GM12875 (cell line): Measurements from ENCODE around the gene SWAP70.

ENCODE experiments used
- H3K4me3 ChIP-seq: one replicate; pipeline ENCODE4 v1.5.1; 2011; ENCODE audit warnings: low read depth, low read length, control low read depth
- CTCF ChIP-seq: IDR thresholded peaks from 2 replicates; pipeline ENCODE4 v1.5.1; 2011; ENCODE audit warnings: low read depth, mild to moderate bottlenecking, control low read depth, inconsistent platforms, low read length, moderate library complexity, borderline replicate concordance; ENCODE audit not compliant: insufficient read depth

The SWAP70 gene

GRCh38 chr11:9719566-9720289 is 55.9 kb downstream of the SWAP70 start:
- H3K4me3 ChIP-seq, result no peak overlapping the region
- no peak for TF ChIP-seq CTCF

DNA sequence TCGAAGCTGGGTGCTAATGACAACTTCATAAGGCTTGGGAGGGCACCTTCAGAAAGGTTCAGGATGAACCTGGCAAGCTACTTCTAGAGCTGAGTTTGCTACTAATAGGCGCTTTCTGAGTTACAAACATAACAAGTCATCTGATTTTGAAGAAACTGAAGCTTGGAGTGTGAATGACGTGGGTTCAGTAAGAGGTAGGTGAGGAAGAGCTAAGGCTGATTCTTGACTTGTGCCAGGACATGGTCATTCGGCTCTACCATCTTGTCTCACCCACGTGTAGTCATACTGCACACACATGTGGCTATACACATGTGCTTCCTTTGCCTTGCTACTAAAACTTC is 56.4 kb downstream of the SWAP70 start:
- no peak for TF ChIP-seq CTCF
- H3K4me3 ChIP-seq, result no peak overlapping the region

GRCh38 chr11:9722023-9722422 is 58.1 kb downstream of the SWAP70 start:
- TF ChIP-seq CTCF, result no peak
- no peak overlapping the region for H3K4me3 ChIP-seq

GRCh38 chr11:9722893-9723292 is 59.0 kb downstream of the SWAP70 start:
- no peak for TF ChIP-seq CTCF
- no peak overlapping the region for H3K4me3 ChIP-seq

- H3K4me3 ChIP-seq, result no peak overlapping the region
Observed at GRCh38 chr11:9726321-9727022, 62.6 kb downstream of the SWAP70 start.

DNA sequence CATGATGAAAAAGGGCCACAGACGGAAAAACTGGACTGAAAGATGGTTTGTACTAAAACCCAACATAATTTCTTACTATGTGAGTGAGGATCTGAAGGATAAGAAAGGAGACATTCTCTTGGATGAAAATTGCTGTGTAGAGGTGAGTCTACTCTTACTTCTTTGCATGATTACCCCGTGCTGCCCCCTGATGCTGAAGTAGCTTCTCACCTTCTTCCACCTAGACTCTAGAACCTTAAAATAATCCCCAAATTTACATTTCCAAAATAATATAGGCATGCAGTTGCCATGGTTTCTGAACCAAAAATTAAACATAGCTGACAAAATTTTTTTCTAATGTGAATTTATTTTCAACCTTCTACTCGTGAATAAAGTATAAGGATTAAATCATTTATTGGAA is 64.2 kb downstream of the SWAP70 start:
- TF ChIP-seq CTCF, result no peak
- no peak overlapping the region for H3K4me3 ChIP-seq

More at GRCh38 chr11:9726321-9727022, 62.6 kb downstream of the SWAP70 start:
- TF ChIP-seq CTCF, result no peak

DNA sequence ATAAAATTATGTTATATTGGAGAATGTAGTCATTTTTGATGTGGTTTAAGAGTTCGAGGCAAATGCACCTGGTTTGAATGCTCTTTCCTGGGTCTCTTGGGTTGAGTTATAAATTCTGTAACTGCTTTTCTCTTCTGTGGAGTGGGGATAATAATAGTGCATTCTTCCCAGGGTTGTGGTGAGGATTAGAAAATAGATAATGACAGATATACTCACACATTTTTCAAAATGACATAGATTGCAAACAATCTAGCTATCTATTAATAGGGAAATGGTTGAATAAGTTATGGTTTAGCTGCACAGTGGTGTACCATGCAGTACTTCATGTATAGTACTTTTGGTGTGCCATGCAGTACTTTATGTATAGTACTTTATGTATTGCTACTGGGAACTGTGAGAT is 67.4 kb downstream of the SWAP70 start:
- no peak overlapping the region for H3K4me3 ChIP-seq
- TF ChIP-seq CTCF, result no peak
